NCI-H1694 (cell line): Measurements from ENCODE around the gene PITRM1.

Experiments used
- DNase-seq: peaks from one replicate; lab custom pipeline; 2025; lab: John Stamatoyannopoulos, UW

PITRM1 gene

DNA sequence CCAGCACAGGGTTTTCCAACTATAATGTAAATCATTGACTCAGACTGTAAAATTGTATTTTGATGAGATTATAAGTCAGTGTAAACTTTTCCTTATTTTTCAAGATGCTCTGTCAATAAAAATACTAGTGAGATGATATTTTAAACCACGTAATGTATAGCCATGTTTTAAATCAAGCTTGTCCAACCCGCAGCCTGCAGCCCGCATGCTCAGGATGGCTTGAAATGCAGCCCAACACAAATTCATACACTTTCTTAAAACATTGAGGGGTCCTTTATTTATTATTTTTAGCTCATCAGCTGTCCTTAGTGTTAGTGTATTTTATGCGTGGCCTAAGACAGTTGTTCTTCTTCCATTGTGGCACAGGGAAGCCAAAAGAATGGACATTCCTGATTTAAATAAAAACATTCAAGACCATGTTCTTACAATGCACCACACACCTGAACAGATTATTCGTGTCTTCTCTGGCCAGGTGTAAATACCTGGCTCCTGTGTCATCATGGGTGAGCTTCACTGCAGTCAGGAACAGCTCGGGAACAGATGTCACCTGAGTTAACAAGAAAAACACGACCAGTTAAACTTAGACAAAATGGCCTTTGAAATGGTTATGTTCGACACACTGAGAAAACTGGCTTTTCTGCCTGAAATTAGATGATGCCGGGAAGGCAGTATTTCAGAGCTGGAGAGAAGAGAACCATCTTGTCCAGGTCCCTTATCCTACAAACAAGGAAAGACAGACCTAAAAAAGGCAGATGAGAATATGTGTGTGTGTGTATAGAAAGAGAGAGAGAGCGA lies 5.9 kb downstream of the PITRM1 start:
- no peak for DNase-seq

DNA sequence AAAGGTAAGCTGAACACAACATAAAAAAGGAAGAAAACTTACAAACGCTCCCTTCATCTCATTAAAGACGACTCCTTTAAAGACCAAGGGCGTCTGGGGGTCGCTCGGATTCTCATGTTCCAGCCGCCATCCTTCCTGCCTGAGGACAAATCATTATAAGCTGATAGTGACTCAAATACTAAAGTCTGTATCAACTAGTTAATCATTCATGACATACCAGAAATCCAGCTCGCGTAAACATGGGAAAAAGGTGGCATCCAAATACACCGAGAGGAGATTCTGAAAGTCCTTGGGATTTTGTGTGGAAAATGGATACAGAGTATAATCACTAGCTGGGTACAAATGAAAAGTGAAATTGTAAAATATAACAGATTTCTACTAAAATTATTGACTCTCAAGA lies 7.4 kb downstream of the PITRM1 start:
- no peak for DNase-seq

DNA sequence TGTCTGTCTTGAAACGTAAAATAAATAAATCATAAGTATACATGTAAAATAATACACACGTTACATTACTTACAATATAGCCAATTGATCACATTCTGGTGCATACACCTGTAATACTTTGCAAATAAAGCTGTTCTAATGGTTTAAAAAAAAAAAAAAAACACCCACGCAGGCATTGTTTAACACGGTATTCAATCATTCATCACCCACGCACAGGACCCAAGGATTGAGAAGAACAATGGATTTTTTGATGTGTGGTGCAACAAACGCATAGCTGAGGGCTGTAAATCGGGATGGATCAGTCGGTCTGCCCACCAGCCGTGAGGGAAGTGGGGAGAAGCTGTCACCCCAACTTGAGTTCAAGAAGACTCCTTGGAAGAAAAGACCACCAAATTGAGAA lies 8.7 kb downstream of the PITRM1 start:
- DNase-seq: no peak

DNA sequence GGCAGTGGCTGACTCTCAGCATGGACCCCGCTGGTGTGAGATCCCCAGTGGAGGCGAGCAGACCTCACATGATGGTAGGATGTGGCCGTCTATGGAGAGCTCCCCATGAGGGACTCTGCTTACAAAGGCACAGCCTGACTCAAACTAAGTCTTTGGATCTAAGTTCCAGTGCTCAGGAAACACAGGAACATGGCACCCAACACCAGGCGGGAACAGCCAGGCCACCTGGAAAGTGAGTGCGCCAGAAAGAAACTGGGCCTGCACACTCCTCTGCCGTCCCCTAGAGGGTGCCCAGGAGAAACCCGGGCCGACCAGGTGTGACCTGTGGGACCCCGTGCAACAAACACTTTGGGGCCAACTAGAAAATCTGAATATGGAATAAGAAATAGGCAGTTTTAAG lies 10.0 kb downstream of the PITRM1 start:
- DNase-seq: no peak

DNA sequence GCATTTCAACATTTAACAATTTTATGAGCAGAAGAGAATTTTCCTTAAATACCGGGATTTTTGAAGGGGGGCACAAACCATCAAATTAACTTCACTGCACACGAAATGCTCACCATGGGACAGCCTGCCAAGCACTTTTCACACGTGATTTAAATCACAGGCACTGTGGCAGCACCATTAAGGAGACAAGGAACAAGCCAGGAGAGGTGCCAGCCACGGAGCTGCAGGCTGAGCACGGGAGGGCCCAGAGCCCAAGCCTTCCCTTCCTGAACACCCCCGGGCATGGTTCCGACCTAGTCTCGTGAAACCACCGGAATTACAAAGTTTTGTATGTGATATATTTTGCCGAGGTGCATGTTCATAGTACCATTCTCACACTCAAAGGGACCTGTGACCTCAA lies 13.4 kb downstream of the PITRM1 start:
- DNase-seq: no peak

DNA sequence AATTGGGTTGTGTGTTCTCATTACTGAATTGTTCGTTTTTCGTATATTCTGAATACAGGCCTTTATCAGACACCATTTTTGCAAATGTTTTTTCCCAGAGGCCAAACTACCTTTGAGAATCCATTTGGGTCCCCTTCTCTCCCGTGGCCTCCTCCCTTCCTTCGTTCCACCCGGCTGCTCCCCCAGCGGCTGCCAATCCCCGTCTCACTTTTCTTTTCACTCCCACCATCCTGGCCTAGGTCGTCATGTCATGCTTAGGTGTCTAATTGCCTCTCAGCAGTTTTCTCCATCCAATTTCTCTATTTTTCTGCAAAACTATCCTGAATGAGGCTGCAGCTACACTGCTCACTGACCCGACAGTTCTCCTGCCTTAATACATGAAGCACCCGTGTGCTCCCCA lies 17.9 kb downstream of the PITRM1 start:
- DNase-seq: no peak

DNA sequence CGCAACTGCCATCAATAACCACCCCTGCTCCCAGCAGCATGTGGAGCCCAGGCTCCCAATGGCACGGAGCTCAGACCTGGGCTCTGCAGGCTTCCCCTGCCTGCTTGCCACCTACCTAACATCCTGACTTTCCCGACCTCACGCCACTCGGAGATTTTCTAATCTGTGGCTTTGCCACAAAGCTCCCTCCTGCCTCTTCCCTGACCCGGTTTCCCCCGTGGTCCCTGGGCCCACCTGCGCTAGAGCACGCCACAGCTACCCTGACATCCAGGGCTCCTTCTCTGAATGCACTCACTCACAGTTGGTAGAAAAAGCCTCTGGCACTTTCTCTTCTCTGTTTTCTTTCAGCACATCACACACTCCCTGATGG lies 20.0 kb downstream of the PITRM1 start:
- DNase-seq: no peak

DNA sequence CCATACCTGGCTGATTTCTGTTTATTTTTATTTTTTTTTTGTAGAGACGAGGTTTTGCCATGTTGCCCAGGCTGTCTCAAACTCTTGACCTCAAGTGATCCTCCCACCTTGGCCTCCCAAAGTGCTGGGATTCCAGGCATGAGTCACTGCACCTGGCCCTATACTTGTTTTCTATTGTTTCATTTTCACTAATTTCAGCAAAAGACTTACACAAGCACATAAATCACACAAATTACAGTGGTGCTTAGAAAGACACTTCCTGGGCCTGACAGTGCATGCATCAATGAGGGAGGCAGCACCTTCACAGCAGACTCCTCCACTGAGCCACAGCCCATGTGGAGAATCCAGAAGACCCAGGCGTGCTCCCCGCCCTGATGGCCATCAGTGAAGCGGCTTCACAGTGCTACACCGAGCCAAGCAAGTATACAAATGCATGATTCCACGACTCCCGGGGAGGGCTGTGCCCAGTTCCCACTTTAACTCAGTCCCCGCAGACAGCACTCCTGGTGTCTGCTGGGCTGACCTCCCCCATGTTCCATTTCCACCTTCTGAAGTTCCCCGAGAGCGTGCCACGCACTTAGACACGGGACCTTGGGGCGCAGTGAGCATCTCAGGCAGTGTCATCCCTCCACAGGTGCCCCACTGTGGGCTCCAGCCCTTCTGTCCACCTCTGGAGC lies 20.6 kb downstream of the PITRM1 start:
- no peak for DNase-seq

DNA sequence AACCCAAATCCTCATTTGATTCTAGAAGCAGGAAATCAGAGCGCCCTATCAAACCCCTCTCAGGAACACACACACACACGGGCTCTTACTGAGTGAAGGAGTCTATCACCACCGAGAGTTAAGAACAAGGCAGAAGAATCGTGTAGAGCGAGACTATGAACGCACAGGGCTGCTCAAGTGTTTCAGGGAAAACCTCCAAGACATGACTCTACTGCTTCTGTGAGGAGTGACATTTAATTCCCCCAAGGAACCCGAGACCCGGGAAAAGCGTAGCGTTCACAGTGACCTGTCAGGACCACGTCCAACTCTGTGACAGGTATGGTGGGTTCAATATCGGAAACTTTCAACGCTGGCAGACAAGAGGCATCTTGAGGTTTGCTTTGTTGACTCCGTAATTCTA lies 21.6 kb downstream of the PITRM1 start:
- no peak for DNase-seq

DNA sequence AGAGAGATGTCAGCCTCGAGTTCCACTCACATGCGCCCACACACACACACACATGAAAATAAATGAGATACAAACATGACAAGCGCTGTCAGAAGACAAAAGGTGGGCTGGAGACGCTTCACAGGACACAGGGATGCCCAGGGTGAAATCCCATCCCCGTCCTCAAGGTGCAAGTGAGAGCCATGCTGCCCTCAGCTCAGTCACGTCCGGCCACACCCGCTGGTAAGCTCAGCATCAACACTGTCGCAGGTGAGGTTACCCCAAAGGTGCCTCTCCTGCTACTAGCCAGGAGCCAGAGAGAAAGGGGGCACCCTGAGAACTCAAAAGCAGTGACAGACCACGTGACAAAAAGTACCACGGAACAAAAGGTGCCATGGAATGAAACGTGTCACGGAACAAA lies 22.2 kb downstream of the PITRM1 start:
- DNase-seq: no peak

DNA sequence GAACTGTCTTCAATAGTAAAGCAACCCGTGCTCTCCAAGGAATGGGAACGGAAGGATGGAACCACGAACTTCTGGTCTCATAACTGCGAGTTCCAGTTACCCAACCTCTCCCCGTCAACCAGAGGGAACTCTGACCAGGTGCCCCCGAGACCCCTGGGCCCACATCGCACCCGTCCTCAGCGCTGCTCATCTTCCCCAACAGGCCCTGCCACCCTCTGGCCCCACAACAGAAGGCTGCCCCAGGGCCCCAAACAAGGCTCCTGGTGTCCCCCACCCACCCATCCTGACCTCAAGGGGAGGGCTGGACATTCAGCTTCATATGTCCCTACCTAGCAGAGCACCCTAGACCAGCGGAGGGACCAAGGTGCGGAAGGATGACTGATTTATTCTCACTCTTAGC lies 22.7 kb downstream of the PITRM1 start:
- no peak for DNase-seq

DNA sequence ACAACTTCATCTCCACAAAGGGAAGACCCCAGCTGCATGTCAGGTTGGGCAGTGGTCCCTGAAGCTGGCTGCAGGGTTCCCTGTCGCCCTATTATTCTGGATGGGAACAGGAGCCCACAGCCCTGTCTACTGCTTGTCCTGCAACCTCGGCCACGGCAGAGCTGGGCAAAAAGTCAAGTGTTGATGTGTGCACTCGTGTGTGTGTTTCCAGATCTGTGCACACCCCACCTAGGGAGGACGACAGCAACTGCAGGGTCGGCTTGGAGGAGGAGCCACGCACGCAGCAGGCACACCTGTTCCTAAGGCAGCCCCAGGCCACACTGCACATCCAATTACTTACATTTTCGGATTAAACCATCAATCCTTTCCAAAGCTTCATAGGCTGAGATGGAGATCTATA lies 23.6 kb downstream of the PITRM1 start:
- no peak for DNase-seq

DNA sequence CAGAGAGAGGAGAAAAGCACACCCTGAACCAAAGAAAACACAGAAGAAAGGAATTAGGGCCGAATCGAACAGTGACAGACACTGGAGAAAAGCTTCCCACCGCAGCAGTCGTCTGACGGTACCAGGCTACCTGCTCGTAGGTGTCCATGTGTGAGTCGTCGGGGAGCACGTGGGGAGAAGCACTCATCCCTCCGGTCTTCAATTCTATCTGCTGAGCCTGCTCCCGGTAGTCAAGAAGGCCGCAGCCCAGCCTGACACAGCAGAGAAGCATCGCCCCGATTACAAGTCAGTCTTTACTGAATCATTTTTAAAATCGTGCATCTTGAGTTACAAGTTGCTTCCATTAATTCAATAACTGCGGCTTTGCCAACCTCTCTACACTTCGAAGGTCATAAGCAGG lies 24.5 kb downstream of the PITRM1 start:
- DNase-seq: no peak

DNA sequence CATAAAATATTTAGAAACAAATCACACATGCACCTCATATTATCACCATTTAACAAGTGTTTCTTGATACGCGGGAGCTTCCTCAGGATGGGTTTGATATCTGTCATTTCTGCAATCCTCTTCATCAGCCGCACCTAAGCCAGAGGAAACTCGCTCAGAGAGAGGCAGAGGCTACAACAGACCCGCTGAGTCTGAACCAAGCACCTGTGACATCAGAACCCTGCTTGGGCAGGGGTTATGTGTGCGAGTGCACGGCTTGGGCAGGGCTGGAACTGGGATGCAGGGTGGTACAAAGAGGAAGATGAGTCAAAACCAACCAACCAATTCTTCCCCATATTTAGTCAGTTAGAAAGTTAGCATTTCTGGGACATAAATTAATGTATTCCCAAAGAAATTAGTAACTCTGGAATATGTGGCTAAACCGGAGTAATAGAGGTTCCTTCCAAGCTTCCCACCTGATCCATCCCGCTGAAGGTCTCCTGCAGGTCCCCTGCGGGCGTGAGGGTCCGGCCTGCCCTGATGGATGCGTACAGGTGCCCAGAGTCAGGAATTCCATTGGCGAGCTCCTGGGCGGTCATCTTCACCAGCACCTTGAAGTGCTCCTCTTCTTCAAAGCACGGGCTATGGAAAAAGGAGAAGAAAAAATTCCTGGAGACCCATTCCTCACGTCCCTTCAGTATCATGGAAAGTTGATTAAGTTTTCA lies 25.3 kb downstream of the PITRM1 start:
- DNase-seq: no peak

DNA sequence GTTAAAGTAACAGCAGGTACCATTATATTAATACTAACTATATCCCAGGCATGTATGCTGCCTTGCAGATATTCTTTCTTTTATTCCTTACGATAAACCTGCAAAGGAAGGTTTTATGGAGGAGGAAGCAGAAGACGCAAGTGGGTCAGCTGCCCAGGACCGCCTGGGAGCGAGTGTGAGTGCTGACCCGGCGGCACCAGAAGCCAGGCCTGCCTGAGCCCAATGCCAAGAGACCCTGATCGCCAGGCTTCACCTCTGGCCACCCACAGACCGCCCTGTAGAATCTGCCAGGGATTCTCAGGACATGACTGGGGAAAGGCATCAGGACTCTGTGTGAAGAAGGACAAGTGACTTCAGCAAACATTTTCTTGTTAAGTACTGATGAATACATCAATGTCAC lies 26.3 kb downstream of the PITRM1 start:
- DNase-seq: no peak

DNA sequence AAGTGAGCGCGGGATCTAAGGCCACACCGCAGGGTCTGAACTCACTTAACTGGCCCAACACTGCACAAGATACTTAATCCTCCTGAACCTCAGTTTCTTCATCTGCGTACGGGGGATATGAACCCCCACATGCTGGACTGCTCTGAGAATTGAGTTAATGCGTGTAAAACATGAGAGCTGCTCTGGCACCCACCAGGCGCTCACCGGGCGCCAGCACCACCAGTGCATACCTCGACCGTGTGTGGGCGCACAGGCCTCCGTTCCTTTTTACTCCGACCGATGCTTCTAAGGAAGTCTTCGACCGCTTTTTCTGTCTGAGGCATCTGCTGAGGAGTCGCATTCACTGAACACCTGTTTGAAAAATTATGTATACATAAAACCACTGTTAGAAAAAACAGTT lies 27.2 kb downstream of the PITRM1 start:
- DNase-seq: no peak

DNA sequence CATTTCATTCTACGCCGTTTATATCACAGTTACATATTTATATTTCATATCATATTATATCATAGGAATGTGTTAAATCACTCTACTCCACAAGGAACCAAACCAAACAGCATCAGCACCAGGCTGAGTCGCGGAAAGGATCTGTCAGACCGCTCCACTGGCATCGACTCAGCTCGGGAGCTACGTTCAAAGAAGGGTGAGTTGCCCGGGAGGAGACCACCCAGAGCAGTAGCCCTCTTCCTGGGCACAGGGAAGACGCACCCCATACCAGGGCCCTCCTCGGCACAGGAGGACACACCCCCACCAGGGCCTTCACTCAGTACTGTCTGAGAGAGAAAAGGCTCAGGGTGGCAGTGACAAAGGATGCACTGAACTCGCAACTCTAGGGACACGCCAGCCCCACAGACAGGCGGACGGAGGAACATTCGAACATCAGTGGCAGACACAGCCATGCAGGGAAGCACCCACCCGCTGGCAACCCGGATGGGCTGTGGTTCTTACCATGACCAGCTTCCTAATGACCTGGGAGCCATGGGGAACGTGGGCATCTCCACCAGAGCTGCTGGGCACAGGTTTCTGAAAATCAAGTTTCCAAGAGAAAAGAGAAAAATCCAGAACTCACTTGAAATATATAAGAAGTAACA lies 28.7 kb downstream of the PITRM1 start:
- DNase-seq: no peak

DNA sequence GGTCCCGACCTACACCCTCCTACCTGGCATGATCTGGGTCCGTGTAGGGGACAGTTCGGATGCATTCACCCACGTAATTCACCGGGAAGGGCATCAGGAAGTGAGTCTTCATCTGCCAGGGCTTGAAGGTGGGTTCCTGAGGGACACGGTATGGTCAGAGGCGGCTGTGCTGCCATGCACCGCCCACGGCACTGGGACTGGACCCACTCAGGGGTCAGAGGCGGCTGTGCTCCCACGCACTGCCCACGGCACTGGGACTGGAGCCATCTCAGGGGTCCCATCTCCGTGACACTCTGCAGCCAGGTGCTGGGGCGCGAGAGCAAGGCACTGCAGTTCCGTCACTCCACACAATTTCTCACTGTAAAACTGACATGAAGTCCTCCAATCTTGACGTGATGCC lies 29.2 kb downstream of the PITRM1 start:
- no peak for DNase-seq

DNA sequence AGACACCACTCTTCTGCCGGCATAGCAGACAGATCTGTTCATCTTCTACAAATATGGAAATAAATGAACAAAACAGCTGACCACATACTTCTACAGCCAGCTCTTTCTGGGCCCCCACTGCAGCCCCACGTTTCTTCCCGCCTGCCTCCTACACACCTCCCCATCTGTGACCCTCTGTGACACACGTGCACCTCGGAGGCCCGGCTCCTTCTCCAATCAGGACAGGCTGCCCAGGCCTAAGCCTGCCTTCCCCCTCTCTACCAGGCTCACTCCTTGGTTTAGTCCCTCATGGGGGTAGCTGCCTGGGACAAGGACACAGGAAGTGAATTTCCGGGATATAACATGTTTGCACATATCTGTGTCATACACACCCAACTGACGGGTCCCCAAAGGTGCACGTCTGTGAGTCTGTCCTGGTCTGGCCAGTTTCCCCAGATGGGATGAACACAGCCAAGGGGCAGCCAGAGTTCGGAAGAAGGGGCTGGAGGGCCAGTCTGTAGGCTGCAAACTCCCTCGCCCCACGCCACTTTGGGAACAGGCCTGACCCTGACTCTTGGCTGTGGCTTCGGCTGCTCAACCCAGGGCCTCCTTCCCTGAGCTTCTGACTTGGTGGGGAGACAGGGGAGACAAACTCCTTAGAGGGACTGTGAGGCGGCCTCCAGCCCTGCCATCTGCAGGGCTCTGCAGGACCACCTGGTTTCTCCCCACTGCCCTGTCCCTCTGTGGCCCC lies 30.3 kb downstream of the PITRM1 start:
- no peak for DNase-seq

DNA sequence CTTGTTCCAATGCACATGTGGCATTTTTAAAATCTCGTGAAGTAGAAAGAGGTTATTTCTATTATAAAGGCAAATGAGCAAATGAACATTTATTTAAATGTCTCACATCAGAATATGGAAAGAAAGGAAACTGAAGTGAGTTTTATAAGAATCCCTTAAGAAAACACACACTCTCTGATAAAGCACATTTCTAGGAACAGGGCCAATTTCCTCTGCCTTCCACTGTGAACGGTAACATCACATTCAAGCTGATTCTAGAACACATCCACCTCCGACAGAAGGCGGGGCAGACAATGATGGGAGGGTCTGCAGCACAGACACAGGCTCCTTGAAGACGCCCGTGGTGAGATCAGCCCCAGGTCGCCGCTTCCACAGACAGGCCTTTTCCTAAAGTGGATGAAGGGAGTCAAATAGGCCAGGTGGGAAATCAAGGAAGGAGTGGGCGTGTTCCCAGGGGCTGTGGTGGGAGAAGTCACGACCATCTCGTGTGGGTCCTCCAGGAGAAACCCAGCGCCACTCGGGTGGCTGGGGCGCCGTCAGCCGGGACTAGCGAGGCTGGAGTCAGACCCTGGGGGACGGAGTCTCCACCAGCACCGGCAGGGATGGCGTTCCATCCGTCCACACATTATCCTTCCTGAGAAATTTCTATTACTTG lies 31.1 kb downstream of the PITRM1 start:
- no peak for DNase-seq

DNA sequence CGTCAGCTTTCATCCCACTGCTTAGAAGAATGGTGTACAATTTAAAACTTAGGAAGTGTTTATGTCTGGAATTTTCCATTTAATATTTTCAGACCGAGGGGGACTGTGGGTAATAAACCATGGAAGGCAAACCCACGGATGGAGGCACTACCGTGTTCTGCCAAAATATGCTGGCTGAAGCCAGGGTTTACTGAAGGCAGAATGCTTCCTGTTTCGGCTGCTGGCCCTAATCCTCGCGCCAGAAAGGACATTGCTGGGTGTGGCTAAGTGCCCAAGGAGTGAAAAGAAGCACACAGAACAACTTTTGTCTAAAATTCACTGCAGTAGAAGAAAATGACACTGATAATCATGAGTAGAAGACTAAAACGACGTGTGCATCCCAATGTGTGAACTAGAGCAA lies 32.3 kb downstream of the PITRM1 start:
- DNase-seq: no peak
